Prostate gland (tissue), 2 donors: ENCODE results near the gene MAIP1. TPM values are rescaled to one million over a fixed set of nuclear protein-coding genes. Genes with fewer than 3 reads are reported as not detected.

Experiments
- DNase-seq: peaks from one replicate; pipeline ENCODE4 v3.0.0-alpha.2; 2019; ENCODE audit warnings: low spot score
- H3K27ac ChIP-seq, 2 donors: fragments of 200-600 bp; sonication (generic); 2 replicates each; pipeline ENCODE4 v1.5.1; 2017 to 2019
- H3K27me3 ChIP-seq: fragments of 200-600 bp; sonication (generic); replicated peaks from 2 replicates; pipeline ENCODE4 v1.5.1; 2019; ENCODE audit not compliant: insufficient read depth
- H3K36me3 ChIP-seq, 2 donors: fragments of 200-600 bp; sonication (generic); 1 replicate in 1 of 2; 2 replicates in 1 of 2; pipeline versions ENCODE4 v1.5.1 to v1.8.1; 2017 to 2019
- H3K4me1 ChIP-seq: fragments of 200-600 bp; sonication (generic); replicated peaks from 2 replicates; pipeline ENCODE4 v1.5.1; 2019
- H3K4me3 ChIP-seq, 2 donors: fragments of 200-600 bp; sonication (generic); 2 replicates each; pipeline ENCODE4 v1.5.1; 2017 to 2019
- H3K9me3 ChIP-seq: fragments of 200-600 bp; sonication (generic); 2 replicates; pipeline ENCODE4 v1.5.1; 2017
- CTCF ChIP-seq, 4 experiments: fragments of 200-600 bp in 2 of 4; fragments of 450-650 bp in 2 of 4; sonication (generic) in 2 of 4; IDR thresholded peaks; 1 replicate in 3 of 4; 2 replicates in 1 of 4; pipeline ENCODE4 v1.5.1; 2016 to 2019; ENCODE audit warnings: antibody characterized with exemption in 4 of 4, mild to moderate bottlenecking in 2 of 4, moderate library complexity in 2 of 4
- POLR2A ChIP-seq: fragments of 450-650 bp; IDR thresholded peaks from one replicate; pipeline ENCODE4 v1.6.1; 2016; ENCODE audit warnings: antibody characterized with exemption, mild to moderate bottlenecking
- POLR2AphosphoS5 ChIP-seq: sonication (generic); formaldehyde crosslinking; IDR thresholded peaks from one replicate; pipeline ENCODE4 v1.6.1; 2017; ENCODE audit warnings: antibody characterized with exemption
- WGBS: methylation state at CpG from one replicate; pipeline ENCODE4 v1.1.5; 2018; 5-methylcytosine and 5-hydroxymethylcytosine counted together
- intact Hi-C: fragments of 100-400 bp; cut with DNase I; formaldehyde crosslinking; loops from one replicate; pipeline ENCODE4 v1.14.2; 2022
- total RNA-seq, 2 donors: library from RNA; depleted of rRNA; stranded (reverse); fragments of >200 nt; gene quantifications; one replicate each; pipeline ENCODE4 v1.1.0, GENCODE V29; 2016

MAIP1 gene
- total RNA-seq, 2 donors from 2014 or later, result 13.2 to 20.4 TPM

GRCh38 chr2:199926806-199927205, 28.6 kb upstream of the MAIP1 start:
- H3K27ac ChIP-seq, result no peak overlapping the region
- no peak for DNase-seq
- no peaks in the 10 kb centered on the region for H3K36me3 ChIP-seq
- H3K4me1 ChIP-seq, result no peaks in the 10 kb centered on the region
- TF ChIP-seq POLR2A, result no peak
- intact Hi-C loops, result no loop called here
- H3K27me3 ChIP-seq, result no peaks in the 10 kb centered on the region
- WGBS, result 16% methylated on average over 1 of the region's 1 CpG
- H3K4me3 ChIP-seq, result no peak overlapping the region
- H3K9me3 ChIP-seq, result no peaks in the 10 kb centered on the region

- WGBS, result 58% methylated on average over 2 of the region's 2 CpGs
- intact Hi-C loops, result no loop called here
- Histone ChIP-seq H3K27me3 (no peaks in the 10 kb centered on the region), H3K27ac (no peak overlapping the region), H3K4me3 (no peak overlapping the region), H3K9me3 (no peaks in the 10 kb centered on the region), H3K4me1 (no peaks in the 10 kb centered on the region), H3K36me3 (no peaks in the 10 kb centered on the region)
- TF ChIP-seq POLR2AphosphoS5 (no peak), CTCF (IDR thresholded peaks at IDR 0.05) (no peak), POLR2A (no peak)
- no peak for DNase-seq
Measured at GRCh38 chr2:199928226-199928625, 27.2 kb upstream of the MAIP1 start.

- no peaks in the 10 kb centered on the region for H3K4me1 ChIP-seq
- H3K4me3 ChIP-seq, result no peak overlapping the region
- no peaks in the 10 kb centered on the region for H3K36me3 ChIP-seq
- DNase-seq, result no peak
- TF ChIP-seq POLR2A (no peak), POLR2AphosphoS5 (no peak), CTCF (IDR thresholded peaks at IDR 0.05) (no peak)
- no peaks in the 10 kb centered on the region for H3K27me3 ChIP-seq
- no peak overlapping the region for H3K27ac ChIP-seq
- no peaks in the 10 kb centered on the region for H3K9me3 ChIP-seq
- intact Hi-C loops, result no loop called here
Measured at GRCh38 chr2:199928626-199929025, 26.8 kb upstream of the MAIP1 start.

GRCh38 chr2:199929262-199929661, 26.1 kb upstream of the MAIP1 start:
- TF ChIP-seq POLR2AphosphoS5 (no peak), CTCF (IDR thresholded peaks at IDR 0.05) (no peak), POLR2A (no peak)
- 61% methylated on average over 2 of the region's 2 CpGs for WGBS
- Histone ChIP-seq H3K27ac (no peak overlapping the region), H3K4me3 (no peak overlapping the region), H3K4me1 (no peaks in the 10 kb centered on the region), H3K9me3 (no peaks in the 10 kb centered on the region), H3K36me3 (no peaks in the 10 kb centered on the region), H3K27me3 (no peaks in the 10 kb centered on the region)
- intact Hi-C loops, result no loop called here
- no peak for DNase-seq

GRCh38 chr2:199932312-199932855, 23.0 kb upstream of the MAIP1 start:
- 76% methylated on average over 4 of the region's 4 CpGs for WGBS
- no peaks in the 10 kb centered on the region for H3K4me1 ChIP-seq
- no peak for TF ChIP-seq POLR2AphosphoS5
- TF ChIP-seq CTCF (IDR thresholded peaks at IDR 0.05), result no peak
- no peak for TF ChIP-seq POLR2A
- intact Hi-C loops, result no loop called here
- no peak overlapping the region for H3K4me3 ChIP-seq
- no peak for DNase-seq
- no peaks in the 10 kb centered on the region for H3K9me3 ChIP-seq
- no peak overlapping the region for H3K27ac ChIP-seq
- H3K36me3 ChIP-seq, result no peaks in the 10 kb centered on the region
- H3K27me3 ChIP-seq, result no peaks in the 10 kb centered on the region
